HG02678 (cell line): ENCODE data around the gene SLC29A1.

Experiments used
- ATAC-seq: cut with Tn5 transposase; IDR thresholded peaks from one replicate; pipeline ENCODE4 v1.9.1; 2021; ENCODE audit warnings: mild to moderate bottlenecking, moderate library complexity; ENCODE audit not compliant: unreplicated experiment

Gene SLC29A1

GRCh38 chr6:44277763-44278162 lies 54.4 kb downstream of the SLC29A1 start:
- no peak for ATAC-seq

- ATAC-seq: no peak
Measured at GRCh38 chr6:44278315-44278714, 54.9 kb downstream of the SLC29A1 start.

- no peak for ATAC-seq
Measured at GRCh38 chr6:44278774-44279697, 55.6 kb downstream of the SLC29A1 start.
